AG09319 (cell line): ENCODE data around the gene SLC25A48.

Source experiments
- DNase-seq: peaks from one replicate; pipeline ENCODE4 v3.0.0-alpha.2; 2010; ENCODE audit warnings: low read depth; ENCODE audit errors: extremely low read depth
- CTCF ChIP-seq: IDR thresholded peaks from 2 replicates; pipeline ENCODE4 v1.5.1; 2011; ENCODE audit warnings: low read depth, mild to moderate bottlenecking, inconsistent platforms, low read length, moderate library complexity

SLC25A48 gene

DNA sequence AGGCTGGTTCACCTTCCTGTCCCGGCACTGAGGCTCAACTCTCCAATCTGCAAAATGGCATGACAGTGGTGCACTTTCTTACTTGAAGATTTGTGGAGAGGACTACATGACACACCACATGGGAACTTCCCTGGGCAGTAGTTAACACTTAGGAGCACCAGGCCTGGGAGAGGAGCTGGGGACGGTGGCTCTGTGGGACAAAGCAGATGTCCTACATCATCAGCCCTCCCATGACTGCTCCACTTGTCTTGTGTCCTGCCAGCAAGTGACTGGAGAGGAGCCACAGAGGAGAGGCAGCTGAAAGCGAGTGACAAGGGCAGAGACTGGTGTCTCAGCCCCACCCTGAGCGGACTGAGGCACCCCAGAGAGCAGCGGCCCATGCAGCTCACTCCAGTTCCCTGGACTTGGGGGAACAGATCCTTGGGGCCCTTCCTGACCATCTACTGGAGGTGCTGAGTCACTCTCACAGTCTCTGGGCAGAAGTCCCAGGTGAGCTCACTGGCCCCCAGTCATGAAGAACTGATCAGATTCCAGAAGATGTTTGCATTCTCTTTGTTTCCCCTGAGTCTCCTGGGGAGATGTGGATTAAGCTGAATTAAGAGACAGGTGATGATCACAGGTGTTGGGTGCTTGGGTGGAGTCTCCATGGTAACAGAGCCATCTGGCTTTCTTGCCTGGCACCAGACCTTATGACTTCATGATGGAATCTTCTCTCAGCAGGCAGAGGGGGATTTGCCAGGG is 13.2 kb upstream of the SLC25A48 start:
- no peak for DNase-seq

GRCh38 chr5:135821802-135822201 is 12.7 kb upstream of the SLC25A48 start:
- TF ChIP-seq CTCF, result no peak
- no peak for DNase-seq

More for the DNA sequence above, 13.2 kb upstream of the SLC25A48 start:
- no peak for TF ChIP-seq CTCF

DNA sequence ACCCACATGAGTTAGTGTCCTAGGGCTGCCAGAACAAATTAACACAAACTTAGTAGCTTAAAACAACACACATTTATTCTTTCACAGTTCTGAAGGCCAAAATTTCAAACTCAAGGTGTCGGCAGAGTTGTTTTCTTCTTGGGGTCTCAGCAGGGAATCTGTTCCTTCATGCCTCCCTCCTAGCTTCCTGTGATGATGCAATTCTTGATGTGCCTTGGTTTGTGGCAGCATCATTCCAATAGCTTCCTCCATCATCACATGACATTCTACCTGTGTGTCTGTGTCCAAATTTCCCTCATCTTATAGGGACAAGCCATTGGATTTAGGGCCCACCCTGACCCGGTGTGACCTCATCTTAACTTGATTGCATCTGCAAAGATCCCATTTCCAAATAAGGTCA is 12.2 kb upstream of the SLC25A48 start:
- TF ChIP-seq CTCF, result no peak
- no peak for DNase-seq

- no peak for DNase-seq
- TF ChIP-seq CTCF, result no peak
These were observed 11.5 kb upstream of the SLC25A48 start for GRCh38 chr5:135822959-135823358.

- DNase-seq, result no peak
These were observed 10.6 kb upstream of the SLC25A48 start for GRCh38 chr5:135823881-135824280.

DNA sequence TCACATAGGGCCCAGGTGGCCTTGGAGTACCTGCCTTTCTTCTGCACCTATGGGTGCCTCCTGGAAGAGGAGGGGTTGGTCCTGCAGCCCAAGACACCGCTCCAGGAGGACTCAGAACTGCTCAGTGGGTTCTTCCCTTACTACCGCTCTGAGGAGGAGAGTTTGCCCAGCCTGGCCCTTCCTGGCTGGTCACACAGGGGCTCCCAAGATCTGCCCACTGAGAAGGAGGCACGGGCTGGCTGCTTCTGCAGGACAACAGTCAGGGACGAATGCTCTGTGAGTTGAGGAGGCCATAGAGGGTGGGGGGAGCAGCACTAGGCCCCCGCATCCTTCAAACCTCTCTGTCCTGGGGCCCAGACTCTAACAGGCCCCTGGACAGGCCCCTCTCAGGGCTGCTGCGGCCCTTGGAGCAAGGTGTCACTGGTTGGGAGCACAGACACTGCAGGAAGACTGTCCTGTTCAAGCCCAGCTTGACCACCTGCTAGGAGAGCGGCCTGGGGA is 9.9 kb upstream of the SLC25A48 start:
- no peak for DNase-seq
- no peak for TF ChIP-seq CTCF

More at GRCh38 chr5:135823881-135824280, 10.6 kb upstream of the SLC25A48 start:
- TF ChIP-seq CTCF, result no peak

- no peak for TF ChIP-seq CTCF
- DNase-seq, result no peak
These were observed 8.9 kb upstream of the SLC25A48 start for GRCh38 chr5:135825373-135826220.
